ENCODE measurements around the gene COQ10B. TPM values are rescaled to one million over a fixed set of nuclear protein-coding genes. Genes with fewer than 3 reads are reported as not detected.
A peak's percentile ranks its signal among the peaks of the same experiment; 100 is the strongest.

The COQ10B gene
- total RNA-seq, 1 experiment from 2014 or later = 45.1 TPM

- DNase-seq (ENCODE audit: low read depth) = no peak
Measured at GRCh38 chr2:197500503-197501131, 47.3 kb downstream of the COQ10B start.

- DNase-seq (ENCODE audit: low read depth) = no peak
Measured at GRCh38 chr2:197502201-197502600, 48.8 kb downstream of the COQ10B start.

GRCh38 chr2:197502685-197503084, 49.3 kb downstream of the COQ10B start:
- no peak for DNase-seq (ENCODE audit: low read depth)

- no peak for DNase-seq (ENCODE audit: low read depth)
Measured at GRCh38 chr2:197504000-197504399, 50.6 kb downstream of the COQ10B start.

- DNase-seq (ENCODE audit: low read depth) = no peak
Measured at GRCh38 chr2:197504512-197504911, 51.2 kb downstream of the COQ10B start.

- no peak for DNase-seq (ENCODE audit: low read depth)
Measured at GRCh38 chr2:197506658-197507057, 53.3 kb downstream of the COQ10B start.

GRCh38 chr2:197513915-197514314, 60.6 kb downstream of the COQ10B start:
- no peak for DNase-seq (ENCODE audit: low read depth)

GRCh38 chr2:197514754-197515153, 61.4 kb downstream of the COQ10B start:
- peak; percentile 11 for DNase-seq (ENCODE audit: low read depth)

GRCh38 chr2:197515315-197515738, 62.0 kb downstream of the COQ10B start:
- no peak for DNase-seq (ENCODE audit: low read depth)

- DNase-seq (ENCODE audit: low read depth) = peak; percentile 94
Measured at GRCh38 chr2:197515739-197516392, 62.5 kb downstream of the COQ10B start, which contains the start of gene MOB4. Gene MOB4 (plus strand): TSS chr2:197516066. CDS start chr2:197516087, 21 bp downstream.

- peak; percentile 38 for DNase-seq (ENCODE audit: low read depth)
Measured at GRCh38 chr2:197516393-197516761, 63.0 kb downstream of the COQ10B start.

- no peak for DNase-seq (ENCODE audit: low read depth)
Measured at GRCh38 chr2:197517150-197517549, 63.8 kb downstream of the COQ10B start.

Other genes starting within 250 kb of the COQ10B start
- gene ANKRD44, start 142.8 kb upstream of the COQ10B start, total RNA-seq (2014; rRNA removed; shearing (Covaris generic)) = 10.8 and 11.3 TPM in 2 replicates
- 236 and 294 TPM in 2 replicates for gene SF3B1, start 18.5 kb upstream of the COQ10B start, total RNA-seq (2014; rRNA removed; shearing (Covaris generic))
- 286 and 315 TPM in 2 replicates for gene HSPD1, start 46.3 kb downstream of the COQ10B start, total RNA-seq (2014; rRNA removed; shearing (Covaris generic))
- gene HSPE1, start 46.8 kb downstream of the COQ10B start, total RNA-seq (2014; rRNA removed; shearing (Covaris generic)) = 516 and 553 TPM in 2 replicates
- 80.6 and 103 TPM in 2 replicates for gene MOB4, start 62.5 kb downstream of the COQ10B start, total RNA-seq (2014; rRNA removed; shearing (Covaris generic))
- gene RFTN2, start 222.0 kb downstream of the COQ10B start, total RNA-seq (2014; rRNA removed; shearing (Covaris generic)) = 1.7 and 2.0 TPM in 2 replicates

Measured in RPMI7951 (cell line).